ENCODE results near the gene TEX13C.

DNA sequence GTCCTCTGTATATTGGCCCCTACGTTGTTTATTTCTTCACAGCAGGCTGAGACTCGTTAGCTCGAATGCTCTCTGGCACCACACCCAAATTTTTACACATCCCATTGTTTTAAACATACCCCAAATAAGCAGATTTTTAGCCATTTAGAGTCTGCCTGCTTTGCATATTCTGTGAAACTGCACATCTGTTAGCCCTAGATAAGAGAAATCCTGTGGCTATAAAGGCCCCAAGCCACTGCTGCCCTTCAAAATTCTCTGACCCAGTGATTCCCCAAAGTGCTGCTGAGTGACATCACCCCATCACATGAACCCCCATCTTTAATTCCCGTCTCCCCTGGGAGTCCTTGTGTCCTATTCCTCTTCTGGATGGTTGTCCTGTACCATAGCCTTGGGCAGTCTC is 20.8 kb downstream of the TEX13C start:
- TF ChIP-seq POLR2AphosphoS5 (IDR thresholded peaks at IDR 0.05; ENCODE audit: low read depth) (no peak), CTCF (conservative IDR thresholded peaks at IDR 0.05; ENCODE audit: low read depth in 2 of 2) (no peak), ZNF331 (CRISPR knock-in tag; IDR thresholded peaks at IDR 0.05; ENCODE audit: low read depth) (no peak), CREB1 (CRISPR knock-in tag; IDR thresholded peaks at IDR 0.05; ENCODE audit: low read depth) (no peak), NANOG (IDR thresholded peaks at IDR 0.05; ENCODE audit: borderline replicate concordance) (no peak), EZH2 (IDR thresholded peaks at IDR 0.05; ENCODE audit: low read depth, unreplicated experiment) (no peak), EZH2phosphoT487 (IDR thresholded peaks at IDR 0.05; ENCODE audit: unreplicated experiment) (no peak), STAT1 (IDR thresholded peaks at IDR 0.05; ENCODE audit: unreplicated experiment) (no peak)
- TF ChIP-seq, protein P1, sequence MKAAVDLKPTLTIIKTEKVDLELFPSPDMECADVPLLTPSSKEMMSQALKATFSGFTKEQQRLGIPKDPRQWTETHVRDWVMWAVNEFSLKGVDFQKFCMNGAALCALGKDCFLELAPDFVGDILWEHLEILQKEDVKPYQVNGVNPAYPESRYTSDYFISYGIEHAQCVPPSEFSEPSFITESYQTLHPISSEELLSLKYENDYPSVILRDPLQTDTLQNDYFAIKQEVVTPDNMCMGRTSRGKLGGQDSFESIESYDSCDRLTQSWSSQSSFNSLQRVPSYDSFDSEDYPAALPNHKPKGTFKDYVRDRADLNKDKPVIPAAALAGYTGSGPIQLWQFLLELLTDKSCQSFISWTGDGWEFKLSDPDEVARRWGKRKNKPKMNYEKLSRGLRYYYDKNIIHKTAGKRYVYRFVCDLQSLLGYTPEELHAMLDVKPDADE (IDR thresholded peaks at IDR 0.05), result no peak
- TF ChIP-seq, protein P2, sequence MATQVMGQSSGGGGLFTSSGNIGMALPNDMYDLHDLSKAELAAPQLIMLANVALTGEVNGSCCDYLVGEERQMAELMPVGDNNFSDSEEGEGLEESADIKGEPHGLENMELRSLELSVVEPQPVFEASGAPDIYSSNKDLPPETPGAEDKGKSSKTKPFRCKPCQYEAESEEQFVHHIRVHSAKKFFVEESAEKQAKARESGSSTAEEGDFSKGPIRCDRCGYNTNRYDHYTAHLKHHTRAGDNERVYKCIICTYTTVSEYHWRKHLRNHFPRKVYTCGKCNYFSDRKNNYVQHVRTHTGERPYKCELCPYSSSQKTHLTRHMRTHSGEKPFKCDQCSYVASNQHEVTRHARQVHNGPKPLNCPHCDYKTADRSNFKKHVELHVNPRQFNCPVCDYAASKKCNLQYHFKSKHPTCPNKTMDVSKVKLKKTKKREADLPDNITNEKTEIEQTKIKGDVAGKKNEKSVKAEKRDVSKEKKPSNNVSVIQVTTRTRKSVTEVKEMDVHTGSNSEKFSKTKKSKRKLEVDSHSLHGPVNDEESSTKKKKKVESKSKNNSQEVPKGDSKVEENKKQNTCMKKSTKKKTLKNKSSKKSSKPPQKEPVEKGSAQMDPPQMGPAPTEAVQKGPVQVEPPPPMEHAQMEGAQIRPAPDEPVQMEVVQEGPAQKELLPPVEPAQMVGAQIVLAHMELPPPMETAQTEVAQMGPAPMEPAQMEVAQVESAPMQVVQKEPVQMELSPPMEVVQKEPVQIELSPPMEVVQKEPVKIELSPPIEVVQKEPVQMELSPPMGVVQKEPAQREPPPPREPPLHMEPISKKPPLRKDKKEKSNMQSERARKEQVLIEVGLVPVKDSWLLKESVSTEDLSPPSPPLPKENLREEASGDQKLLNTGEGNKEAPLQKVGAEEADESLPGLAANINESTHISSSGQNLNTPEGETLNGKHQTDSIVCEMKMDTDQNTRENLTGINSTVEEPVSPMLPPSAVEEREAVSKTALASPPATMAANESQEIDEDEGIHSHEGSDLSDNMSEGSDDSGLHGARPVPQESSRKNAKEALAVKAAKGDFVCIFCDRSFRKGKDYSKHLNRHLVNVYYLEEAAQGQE (IDR thresholded peaks at IDR 0.05; ENCODE audit: unreplicated experiment), result no peak
